HepG2 (cell line): Measurements from ENCODE around the gene ITGB7. TPM values are rescaled to one million over a fixed set of nuclear protein-coding genes. Genes with fewer than 3 reads are reported as not detected.

Experiments used
- ARID2 ChIP-seq: sonication (generic); formaldehyde crosslinking; IDR thresholded peaks from 2 replicates; pipeline ENCODE4 v1.8.1; 2022; ENCODE audit warnings: mild to moderate bottlenecking, missing genetic modification reagents, borderline replicate concordance
- ATF2 ChIP-seq: sonication (generic); formaldehyde crosslinking; IDR thresholded peaks from 2 replicates; pipeline ENCODE4 v1.4.0; 2020; ENCODE audit warnings: missing genetic modification reagents
- CBX2 ChIP-seq, 2 experiments: fragments of 200-600 bp in 1 of 2; sonication (generic); formaldehyde crosslinking in 1 of 2; IDR thresholded peaks; 2 replicates each; pipeline versions ENCODE4 v1.7.0 to v1.8.1; 2018 to 2022; ENCODE audit warnings: low read depth in 2 of 2, low read length in 1 of 2, mild to moderate bottlenecking in 1 of 2, missing genetic modification reagents in 1 of 2
- CREM ChIP-seq, 2 experiments: sonication (generic) in 1 of 2; formaldehyde crosslinking in 1 of 2; IDR thresholded peaks; 2 replicates each; pipeline versions ENCODE4 v1.4.0 to v1.6.1; 2016 to 2020; ENCODE audit warnings: antibody characterized with exemption in 1 of 2, mild to moderate bottlenecking in 1 of 2, missing genetic modification reagents in 1 of 2
- GMEB1 ChIP-seq: sonication (generic); formaldehyde crosslinking; IDR thresholded peaks from 2 replicates; pipeline ENCODE4 v1.5.1; 2020; ENCODE audit warnings: missing genetic modification reagents, mild to moderate bottlenecking, borderline replicate concordance
- HNF4A ChIP-seq: sonication (generic); formaldehyde crosslinking; IDR thresholded peaks from 2 replicates; pipeline ENCODE4 v1.4.0; 2020; ENCODE audit warnings: missing genetic modification reagents
- HNF4G ChIP-seq, 2 experiments: sonication (generic) in 1 of 2; formaldehyde crosslinking in 1 of 2; IDR thresholded peaks; 2 replicates each; pipeline versions ENCODE4 v1.4.0 to v1.6.1; 2011 to 2020; ENCODE audit warnings: borderline replicate concordance in 2 of 2, low read depth in 2 of 2, mild to moderate bottlenecking in 2 of 2, low read length in 1 of 2, missing genetic modification reagents in 1 of 2, moderate library complexity in 1 of 2
- ISL2 ChIP-seq: sonication (generic); formaldehyde crosslinking; IDR thresholded peaks from 2 replicates; pipeline ENCODE4 v1.5.0; 2020; ENCODE audit warnings: missing genetic modification reagents
- POLR2G ChIP-seq: fragments of 200-400 bp; formaldehyde crosslinking; IDR thresholded peaks from 2 replicates; pipeline ENCODE4 v1.6.1; 2018; ENCODE audit warnings: mild to moderate bottlenecking, low read depth, low read length, moderate library complexity
- RFXAP ChIP-seq: sonication (generic); formaldehyde crosslinking; IDR thresholded peaks from 2 replicates; pipeline ENCODE4 v1.4.0; 2020; ENCODE audit warnings: missing genetic modification reagents, borderline replicate concordance
- TCF12 ChIP-seq, 2 experiments: fragments of 450-650 bp in 1 of 2; sonication (generic) in 1 of 2; formaldehyde crosslinking in 1 of 2; IDR thresholded peaks; 2 replicates each; pipeline versions ENCODE4 v1.6.1 to v1.8.0; 2017 to 2022; ENCODE audit warnings: antibody characterized with exemption in 1 of 2, mild to moderate bottlenecking in 1 of 2, missing genetic modification reagents in 1 of 2, moderate library complexity in 1 of 2
- UBTF ChIP-seq: sonication (generic); formaldehyde crosslinking; IDR thresholded peaks from 2 replicates; pipeline ENCODE4 v1.4.0; 2020; ENCODE audit warnings: mild to moderate bottlenecking, missing genetic modification reagents
- ZFY ChIP-seq: sonication (generic); formaldehyde crosslinking; IDR thresholded peaks from 2 replicates; pipeline ENCODE4 v1.4.0; 2020; ENCODE audit warnings: missing genetic modification reagents
- ZNF710 ChIP-seq: sonication (generic); formaldehyde crosslinking; IDR thresholded peaks from 2 replicates; pipeline ENCODE4 v1.5.0; 2020; ENCODE audit warnings: mild to moderate bottlenecking, missing genetic modification reagents, borderline replicate concordance
- polyA plus RNA-seq, 8 experiments: library from polyadenylated mRNA; depleted of rRNA in 3 of 8; stranded (reverse) in 7 of 8; unstranded in 1 of 8; fragments of >200 nt; fragmentation: Illumina TruSeq in 4 of 8; extraction: Trizol in 4 of 8; gene quantifications; 2 replicates each; pipeline versions ENCODE4 v1.2.1 to v1.2.3, GENCODE V29; 2011 to 2016; ENCODE audit warnings: low read depth in 4 of 8, missing spikeins in 1 of 8, mixed read lengths in 1 of 8; ENCODE audit not compliant: insufficient read depth in 1 of 8
- total RNA-seq, 5 experiments: library from RNA; depleted of rRNA; stranded (reverse); fragments of >200 nt; fragmentation: Illumina TruSeq; extraction: Trizol; gene quantifications; 2 replicates each; pipeline ENCODE4 v1.2.3, GENCODE V29; 2016; ENCODE audit warnings: low read depth in 1 of 5
- TF ChIP-seq, protein P1 (sequence below): sonication (generic); formaldehyde crosslinking; IDR thresholded peaks from 2 replicates; pipeline ENCODE4 v1.5.0; 2020; ENCODE audit warnings: mild to moderate bottlenecking, missing genetic modification reagents

Gene ITGB7
- total and polyA plus RNA-seq, 2 of the 13 experiments (the other 11 are each of a cell fraction or from before 2014, with no cell fraction given): 0.16 to 0.18 TPM

DNA sequence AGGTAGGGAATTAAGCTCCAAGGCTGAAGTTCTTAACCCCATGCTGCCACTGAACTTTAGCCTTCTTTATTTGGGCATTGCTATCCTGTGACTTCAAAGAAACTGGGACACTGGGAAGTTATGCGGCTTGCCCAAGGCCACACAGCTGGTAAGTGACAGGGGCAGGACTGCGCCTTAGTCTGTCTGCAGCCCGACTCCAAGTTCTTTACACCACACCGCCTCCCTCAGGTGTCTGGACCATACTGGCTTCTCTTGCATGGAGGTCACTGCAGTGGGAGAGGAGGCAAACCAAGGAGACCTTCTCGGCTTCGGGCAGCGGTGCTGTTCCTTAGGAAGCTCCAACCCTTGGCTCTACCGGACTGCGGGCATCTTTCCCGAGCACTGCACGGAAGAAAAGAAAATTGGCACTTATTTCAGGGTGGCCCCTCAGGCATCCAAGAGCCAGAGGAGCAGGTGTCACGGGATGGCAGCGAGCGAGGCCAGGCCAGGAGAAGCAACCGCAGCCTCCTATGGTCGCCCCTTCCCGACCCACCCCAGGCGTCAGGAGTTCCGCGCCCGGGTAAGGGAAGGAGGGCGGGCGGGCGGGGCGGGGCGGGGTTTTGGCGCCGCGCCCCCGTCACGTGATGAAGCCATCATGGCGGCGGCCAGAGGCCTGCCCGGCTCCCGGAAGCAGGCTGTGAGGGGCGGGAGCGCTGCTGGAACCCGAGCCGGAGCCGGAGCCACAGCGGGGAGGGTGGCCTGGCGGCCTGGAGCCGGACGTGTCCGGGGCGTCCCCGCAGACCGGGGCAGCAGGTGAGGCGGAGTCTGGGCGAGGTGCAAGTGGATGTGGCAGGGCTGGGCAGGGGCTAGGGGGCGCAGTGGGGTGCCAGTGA lies 44.7 kb upstream of the ITGB7 start (continued):
- TF ChIP-seq TCF12 (IDR thresholded peaks at IDR 0.05) (no peak), TCF12 (CRISPR knock-in tag; IDR thresholded peaks at IDR 0.05) (no peak), CBX2 (IDR thresholded peaks at IDR 0.05; ENCODE audit: low read depth, low read length) (no peak), CBX2 (CRISPR knock-in tag; IDR thresholded peaks at IDR 0.05; ENCODE audit: low read depth) (no peak), CREM (IDR thresholded peaks at IDR 0.05) (peak; percentile 9; the same call in 1 of the 2 replicates), CREM (CRISPR knock-in tag; IDR thresholded peaks at IDR 0.05) (no peak), ARID2 (no peak), RFXAP (peak; percentile 65; the same call in 1 of the 2 replicates), HNF4G (IDR thresholded peaks at IDR 0.05; ENCODE audit: borderline replicate concordance, low read depth, low read length) (peak; percentile 57; the same call in 1 of the 2 replicates), HNF4G (CRISPR knock-in tag; IDR thresholded peaks at IDR 0.05; ENCODE audit: borderline replicate concordance, low read depth) (no peak), UBTF (CRISPR knock-in tag) (peak; percentile 84), ZNF710 (peak; percentile 75; the same call in 1 of the 2 replicates), ISL2 (peak; percentile 64; the same call in 1 of the 2 replicates), HNF4A (peak; percentile 67), ATF2 (0 out of 2 replicates have a peak, but pooled peaks have one; percentile 20), ZFY (CRISPR knock-in tag) (peak; percentile 91), POLR2G (peak; percentile 82), GMEB1 (CRISPR knock-in tag) (peak; percentile 61; the same call in 1 of the 2 replicates)
- TF ChIP-seq, protein P1, sequence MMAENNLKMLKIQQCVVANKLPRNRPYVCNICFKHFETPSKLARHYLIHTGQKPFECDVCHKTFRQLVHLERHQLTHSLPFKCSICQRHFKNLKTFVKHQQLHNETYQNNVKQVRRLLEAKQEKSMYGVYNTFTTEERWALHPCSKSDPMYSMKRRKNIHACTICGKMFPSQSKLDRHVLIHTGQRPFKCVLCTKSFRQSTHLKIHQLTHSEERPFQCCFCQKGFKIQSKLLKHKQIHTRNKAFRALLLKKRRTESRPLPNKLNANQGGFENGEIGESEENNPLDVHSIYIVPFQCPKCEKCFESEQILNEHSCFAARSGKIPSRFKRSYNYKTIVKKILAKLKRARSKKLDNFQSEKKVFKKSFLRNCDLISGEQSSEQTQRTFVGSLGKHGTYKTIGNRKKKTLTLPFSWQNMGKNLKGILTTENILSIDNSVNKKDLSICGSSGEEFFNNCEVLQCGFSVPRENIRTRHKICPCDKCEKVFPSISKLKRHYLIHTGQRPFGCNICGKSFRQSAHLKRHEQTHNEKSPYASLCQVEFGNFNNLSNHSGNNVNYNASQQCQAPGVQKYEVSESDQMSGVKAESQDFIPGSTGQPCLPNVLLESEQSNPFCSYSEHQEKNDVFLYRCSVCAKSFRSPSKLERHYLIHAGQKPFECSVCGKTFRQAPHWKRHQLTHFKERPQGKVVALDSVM: 0 out of 2 replicates have a peak, but pooled peaks have one; percentile 33
